Psoas muscle (tissue), 8 donors: ENCODE data around the gene NUAK2. TPM values are rescaled to one million over a fixed set of nuclear protein-coding genes. Genes with fewer than 3 reads are reported as not detected.

Source experiments
- ATAC-seq, 4 donors: fragments of 200-7000 bp; cut with Tn5 transposase; one replicate each; pipeline ENCODE4 v1.9.1; 2020; ENCODE audit warnings: moderate library complexity in 3 of 4, mild to moderate bottlenecking in 2 of 4
- DNase-seq, 2 donors: peaks; one replicate each; pipeline ENCODE4 v3.0.0-alpha.2; 2020
- H3K27ac ChIP-seq: fragments of 200-600 bp; one replicate; pipeline ENCODE4 v1.8.0; 2022
- H3K27me3 ChIP-seq, 3 donors: fragments of 200-600 bp in 1 of 3; one replicate each; pipeline versions ENCODE4 v1.6.1 to v1.8.0; 2013 to 2022; ENCODE audit warnings: low read length in 2 of 3, mild to moderate bottlenecking in 2 of 3, moderate library complexity in 1 of 3; ENCODE audit not compliant: insufficient read depth in 3 of 3
- H3K36me3 ChIP-seq, 2 donors: fragments of 200-600 bp in 1 of 2; one replicate each; pipeline versions ENCODE4 v1.6.1 to v1.8.0; 2013 to 2022; ENCODE audit warnings: low read depth in 1 of 2, mild to moderate bottlenecking in 1 of 2, moderate library complexity in 1 of 2; ENCODE audit not compliant: insufficient read depth in 1 of 2
- H3K4me1 ChIP-seq: fragments of 200-600 bp; one replicate; pipeline ENCODE4 v1.8.0; 2022
- H3K4me3 ChIP-seq: fragments of 200-600 bp; one replicate; pipeline ENCODE4 v1.8.0; 2022; ENCODE audit warnings: mild to moderate bottlenecking
- H3K9me3 ChIP-seq: fragments of 200-600 bp; one replicate; pipeline ENCODE4 v1.8.0; 2022
- CTCF ChIP-seq: fragments of 200-600 bp; IDR thresholded peaks from one replicate; pipeline ENCODE4 v1.8.0; 2022; ENCODE audit warnings: antibody characterized with exemption
- WGBS, 3 donors: extraction: QIAGEN DNeasy Blood & Tissue Kit; methylation state at CpG; one replicate each; pipeline versions ENCODE4 v1.1.6 to v1.1.7; 2013; 5-methylcytosine and 5-hydroxymethylcytosine counted together
- intact Hi-C, 2 donors: fragments of 100-400 bp; cut with DNase I; formaldehyde crosslinking; loops; one replicate each; pipeline versions ENCODE4 v1.11.0 to v1.14.2; 2022
- long read RNA-seq, 2 donors: library from polyadenylated mRNA; unstranded; transcript quantifications; one replicate each; pipeline ENCODE4 v2.0.0, GENCODE V29; 2021
- polyA plus RNA-seq, 3 donors: library from polyadenylated mRNA; stranded (reverse); fragments of 200-250 nt; gene quantifications; one replicate each; pipeline ENCODE4 v1.2.3, GENCODE V29; 2013
- total RNA-seq, 4 donors: library from RNA; stranded (reverse); fragmentation: NEBNext Ultra II Directional in 2 of 4; extraction: Animal tissue kit (Norgen Biotek cat#: 25700) in 2 of 4; gene quantifications; one replicate each; pipeline versions ENCODE4 v1.2.1 to v1.2.4, GENCODE V29; 2021 to 2023
- donor health status: healthy with polysubstance abuse.
- donor health status: DM: no; HTN: no; CAD: no; lungs with moderate emphysema.
- donor health status: Bipolar disorder and iron deficiency.
- donor health status: healthy.
- donor health status: DM: yes; HTN: yes; CAD: no.
- donor health status: DM: no; HTN: no; CAD: no.
- donor health status: DM: no; HTN: no; CAD: no.
- donor health status: DM: yes; HTN: yes; CAD: no.

The NUAK2 gene
- 1 to 10 TPM in 3 of 4 donors, under 1 TPM in 1; 0.55 to 1.3 (median 1.2) TPM for total RNA-seq
- polyA plus RNA-seq = under 1 TPM; 0.20 to 0.48 (median 0.22) TPM
- long read RNA-seq, donor 1, partial matches to known transcripts = 0 of 1 reads
- long read RNA-seq, donor 1, other reads (novel, unspliced or antisense) = 0 of 1 reads
- long read RNA-seq, donor 2, partial matches to known transcripts = 0 of 3 reads
- long read RNA-seq, donor 2, other reads (novel, unspliced or antisense) = 0 of 3 reads

GRCh38 chr1:205321162-205321958 lies at the start of gene NUAK2:
Gene NUAK2, minus strand, starts transcription at chr1:205321745. Its CDS starts 117 bp downstream, at chr1:205321628.
- H3K9me3 ChIP-seq = no peaks in the 10 kb centered on the region
- H3K27ac ChIP-seq = peak within 1 kb of the TSS; percentile 78
- H3K36me3 ChIP-seq = no peaks in the 10 kb centered on the region
- peaks cover 32% of the 10 kb centered on the region for H3K4me1 ChIP-seq
- peak; percentile 30 for TF ChIP-seq CTCF
- H3K27me3 ChIP-seq = no peaks in the 10 kb centered on the region
- WGBS, 3 donors = 0% methylated on average over 60 to 75 of the region's 75 CpGs
- peak within 1 kb of the TSS; percentile 85 for H3K4me3 ChIP-seq
- DNase-seq = peak; percentile 92 to 93
- peak; percentile 84 to 91 (median 87) for ATAC-seq
- intact Hi-C loops = no loop called here

- Histone ChIP-seq H3K27me3 (peaks cover 0 to 15% (median 2%) of the 10 kb centered on the region in 3 donors), H3K4me3 (no peak overlapping the region), H3K9me3 (no peaks in the 10 kb centered on the region), H3K36me3 (no peaks in the 10 kb centered on the region), H3K27ac (no peak overlapping the region), H3K4me1 (no peaks in the 10 kb centered on the region)
- TF ChIP-seq CTCF = no peak
- intact Hi-C loops = no loop called here
- DNase-seq = no peak
- no peak for ATAC-seq
These were observed 49.2 kb upstream of the NUAK2 start for GRCh38 chr1:205370780-205371179.

GRCh38 chr1:205369701-205370123 lies 48.2 kb upstream of the NUAK2 start:
- Histone ChIP-seq H3K4me3 (no peak overlapping the region), H3K4me1 (no peaks in the 10 kb centered on the region), H3K36me3 (no peaks in the 10 kb centered on the region), H3K27me3 (peaks cover 0 to 7% (median 2%) of the 10 kb centered on the region in 3 donors), H3K27ac (no peak overlapping the region), H3K9me3 (no peaks in the 10 kb centered on the region)
- WGBS, 3 donors = 66 to 75% (median 74%) methylated on average over 3 of the region's 3 CpGs
- DNase-seq (no peak), ATAC-seq (no peak)
- TF ChIP-seq CTCF = no peak
- intact Hi-C loops = no loop called here

DNA sequence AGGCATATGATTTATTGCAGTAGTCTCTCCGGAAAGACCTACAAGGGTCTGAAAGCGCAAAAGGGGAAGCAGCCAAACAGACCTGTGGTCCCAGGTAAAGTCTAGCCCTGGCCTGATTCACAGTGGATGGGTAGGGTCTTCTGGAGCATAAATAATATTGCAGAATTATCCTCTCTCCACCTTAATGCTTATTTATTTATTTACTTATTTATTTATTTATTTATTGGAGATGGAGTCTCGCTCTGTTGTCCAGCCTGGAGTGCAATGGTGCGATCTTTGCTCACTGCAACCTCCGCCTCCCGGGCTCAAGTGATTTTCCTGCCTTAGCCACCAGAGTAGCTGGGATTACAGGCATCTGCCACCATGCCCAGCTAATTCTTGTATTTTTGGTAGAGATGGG lies 46.9 kb upstream of the NUAK2 start:
- no peak for TF ChIP-seq CTCF
- no peaks in the 10 kb centered on the region for H3K4me1 ChIP-seq
- DNase-seq (no peak), ATAC-seq (no peak)
- H3K9me3 ChIP-seq = no peaks in the 10 kb centered on the region
- 92 to 93% (median 93%) methylated on average over 6 of the region's 6 CpGs for WGBS, 3 donors
- no peaks in the 10 kb centered on the region for H3K36me3 ChIP-seq
- H3K27me3 ChIP-seq = peaks cover 0 to 2% (median 0%) of the 10 kb centered on the region in 3 donors
- no peak overlapping the region for H3K27ac ChIP-seq
- no peak overlapping the region for H3K4me3 ChIP-seq
- intact Hi-C loops = no loop called here
